ENCODE measurements around the gene GNB1L.

GRCh38 chr22:19739448-19739895 is 115.2 kb downstream of the GNB1L start:
- no peak for TF ChIP-seq TOX (CRISPR knock-in tag; IDR thresholded peaks at IDR 0.05; ENCODE audit: borderline replicate concordance)
- no peak for TF ChIP-seq ZNF70 (CRISPR knock-in tag; IDR thresholded peaks at IDR 0.05)
- TF ChIP-seq CREB5 (CRISPR knock-in tag; IDR thresholded peaks at IDR 0.05; ENCODE audit: low read depth) = no peak
- TF ChIP-seq TSHZ2 (CRISPR knock-in tag; IDR thresholded peaks at IDR 0.05) = no peak
- TF ChIP-seq ZFP3 (CRISPR knock-in tag; IDR thresholded peaks at IDR 0.05) = no peak
- no peak for TF ChIP-seq POU6F1 (CRISPR knock-in tag; IDR thresholded peaks at IDR 0.05; ENCODE audit: borderline replicate concordance, low read depth)
- no peak for TF ChIP-seq RARB (CRISPR knock-in tag; IDR thresholded peaks at IDR 0.05)
- TF ChIP-seq PPARA (CRISPR knock-in tag; IDR thresholded peaks at IDR 0.05; ENCODE audit: borderline replicate concordance) = no peak
- TF ChIP-seq PATZ1 (CRISPR knock-in tag; IDR thresholded peaks at IDR 0.05; ENCODE audit: borderline replicate concordance) = no peak
- no peak for TF ChIP-seq ZNF8 (CRISPR knock-in tag; IDR thresholded peaks at IDR 0.05)
- TF ChIP-seq GLIS3 (CRISPR knock-in tag; IDR thresholded peaks at IDR 0.05) = no peak

Measured in SK-N-SH treated with all-trans-retinoic acid at 6 μM for 48 hours (cell line).